PC-3 (cell line): ENCODE data around the gene RSAD1. TPM values are rescaled to one million over a fixed set of nuclear protein-coding genes. Genes with fewer than 3 reads are reported as not detected.

ENCODE experiments used
- ATAC-seq: fragments of 200-7000 bp; cut with Tn5 transposase; 2 replicates; pipeline ENCODE4 v1.9.1; 2020; ENCODE audit warnings: mild to moderate bottlenecking, moderate library complexity
- BruUV-seq: library from RNA; stranded (reverse); fragments of 400-500 nt; replicated peaks from 2 replicates; lab custom pipeline; 2021; lab: Mats Ljungman, UMichigan
- CTCF ChIA-PET: fragments of 300-600 bp; sonication (Branson Sonifier 250); formaldehyde crosslinking; loops from one replicate; lab custom pipeline; 2022; ENCODE audit warnings: antibody characterized with exemption; lab: Charles Lee
- POLR2A ChIA-PET: fragments of 300-600 bp; sonication (Branson Sonifier 250); formaldehyde crosslinking; loops from one replicate; lab custom pipeline; 2022; ENCODE audit warnings: antibody characterized with exemption; ENCODE audit not compliant: unreplicated experiment; lab: Charles Lee
- DNase-seq: peaks from one replicate; pipeline ENCODE4 v3.0.0-alpha.2; 2015
- H2AFZ ChIP-seq: fragments of 300-600 bp; sonication (generic); 2 replicates; pipeline ENCODE4 v1.6.0; 2016; ENCODE audit warnings: antibody characterized with exemption, low read length
- H3F3A ChIP-seq: fragments of 300-600 bp; sonication (generic); one replicate; pipeline ENCODE4 v1.6.0; 2017; ENCODE audit warnings: antibody characterized with exemption, low read length, control low read depth, mild to moderate bottlenecking; ENCODE audit not compliant: unreplicated experiment
- H3K27ac ChIP-seq: fragments of 300-600 bp; sonication (generic); 2 replicates; pipeline ENCODE4 v1.5.1; 2016; ENCODE audit warnings: mild to moderate bottlenecking, low read length
- H3K27me3 ChIP-seq: fragments of 300-600 bp; sonication (generic); 2 replicates; pipeline ENCODE4 v1.6.1; 2016; ENCODE audit warnings: low read length, mixed read lengths
- H3K36me3 ChIP-seq: fragments of 300-600 bp; sonication (generic); 2 replicates; pipeline ENCODE4 v1.6.1; 2016; ENCODE audit warnings: low read depth, mixed run types, low read length, mixed read lengths
- H3K4me1 ChIP-seq: fragments of 300-600 bp; sonication (generic); 2 replicates; pipeline ENCODE4 v1.5.1; 2016; ENCODE audit warnings: low read length; ENCODE audit not compliant: insufficient read depth
- H3K4me2 ChIP-seq: fragments of 300-600 bp; sonication (generic); 2 replicates; pipeline ENCODE4 v1.6.0; 2016; ENCODE audit warnings: low read length
- H3K4me3 ChIP-seq: fragments of 300-600 bp; sonication (generic); 2 replicates; pipeline ENCODE4 v1.5.1; 2016; ENCODE audit warnings: mild to moderate bottlenecking, low read length, mixed read lengths
- H3K79me2 ChIP-seq: fragments of 300-600 bp; sonication (generic); 2 replicates; pipeline ENCODE4 v1.6.1; 2017; ENCODE audit warnings: low read length, mixed read lengths
- H3K9ac ChIP-seq: fragments of 300-600 bp; sonication (generic); 2 replicates; pipeline ENCODE4 v1.6.0; 2016; ENCODE audit warnings: mild to moderate bottlenecking, low read length
- H3K9me2 ChIP-seq: fragments of 300-600 bp; sonication (generic); replicated peaks from 2 replicates; pipeline ENCODE4 v1.6.1; 2016; ENCODE audit warnings: mixed run types, low read length, mixed read lengths
- H3K9me3 ChIP-seq: fragments of 300-600 bp; sonication (generic); 2 replicates; pipeline ENCODE4 v1.6.1; 2016; ENCODE audit warnings: low read length, mixed read lengths
- H4K20me1 ChIP-seq: fragments of 300-600 bp; sonication (generic); 2 replicates; pipeline ENCODE4 v1.6.1; 2016; ENCODE audit warnings: low read length, mixed read lengths
- CTCF ChIP-seq: fragments of 300-600 bp; sonication (generic); conservative IDR thresholded peaks from 2 replicates; pipeline ENCODE4 v1.5.1; 2017; ENCODE audit warnings: antibody characterized with exemption, low read depth, mild to moderate bottlenecking, low read length
- EZH2 ChIP-seq: fragments of 300-600 bp; sonication (generic); IDR thresholded peaks from one replicate; pipeline ENCODE4 v1.6.1; 2017; ENCODE audit warnings: antibody characterized with exemption, mild to moderate bottlenecking, low read length; ENCODE audit not compliant: unreplicated experiment
- EZH2phosphoT487 ChIP-seq: fragments of 300-600 bp; sonication (generic); IDR thresholded peaks from 2 replicates; pipeline ENCODE4 v1.6.1; 2018; ENCODE audit warnings: mild to moderate bottlenecking, antibody characterized with exemption, low read length, borderline replicate concordance
- intact Hi-C: fragments of 100-400 bp; cut with micrococcal nuclease; formaldehyde crosslinking; loops from 2 replicates; pipeline ENCODE4 v1.9.0; 2023
- total RNA-seq: library from RNA; depleted of rRNA; stranded (reverse); fragments of >200 nt; gene quantifications from 2 replicates; pipeline ENCODE4 v1.2.3, GENCODE V29; 2014

RSAD1 gene
- total RNA-seq, 1 experiment from 2014 or later = 37.7 TPM

GRCh38 chr17:50469671-50470305, 8.9 kb upstream of the RSAD1 start:
- Histone ChIP-seq H3K27ac (no peak overlapping the region), H3K4me3 (no peak overlapping the region), H3K27me3 (no peaks in the 10 kb centered on the region), H4K20me1 (no peaks in the 10 kb centered on the region), H3K79me2 (no peaks in the 10 kb centered on the region), H3K36me3 (no peaks in the 10 kb centered on the region), H3K9ac (no peak overlapping the region), H2AFZ (no peak overlapping the region), H3K9me3 (no peaks in the 10 kb centered on the region), H3K4me2 (no peak overlapping the region), H3F3A (no peaks in the 10 kb centered on the region), H3K4me1 (peaks cover 10% of the 10 kb centered on the region; the same call in 1 of the 2 replicates), H3K9me2 (no peaks in the 10 kb centered on the region)
- TF ChIP-seq CTCF (no peak), EZH2phosphoT487 (no peak), EZH2 (no peak)
- ATAC-seq (no peak), DNase-seq (no peak)
- ChIA-PET POLR2A (no interaction called here), CTCF (no interaction called here)
- BruUV-seq = no TSS peak
- intact Hi-C loops = no loop called here

- CTCF ChIA-PET = no interaction called here
- no peak overlapping the region for H3K4me3 ChIP-seq
- H3K36me3 ChIP-seq = no peaks in the 10 kb centered on the region
- H4K20me1 ChIP-seq = no peaks in the 10 kb centered on the region
- TF ChIP-seq EZH2phosphoT487 (no peak), CTCF (no peak), EZH2 (no peak)
- H3K27ac ChIP-seq = no peak overlapping the region
- no peak overlapping the region for H3K9ac ChIP-seq
- no peak overlapping the region for H2AFZ ChIP-seq
- intact Hi-C loops = no loop called here
- no peaks in the 10 kb centered on the region for H3K9me3 ChIP-seq
- H3K27me3 ChIP-seq = no peaks in the 10 kb centered on the region
- H3K9me2 ChIP-seq = no peaks in the 10 kb centered on the region
- H3K4me2 ChIP-seq = no peak overlapping the region
- H3K79me2 ChIP-seq = no peaks in the 10 kb centered on the region
- peaks cover 10% of the 10 kb centered on the region; the same call in 1 of the 2 replicates for H3K4me1 ChIP-seq
- BruUV-seq = no TSS peak
- DNase-seq = no peak
- 0 out of 2 replicates have a peak, but pooled peaks have one; percentile 13 for ATAC-seq
- no peaks in the 10 kb centered on the region for H3F3A ChIP-seq
- POLR2A ChIA-PET = no interaction called here
These were observed 8.2 kb upstream of the RSAD1 start for GRCh38 chr17:50470426-50470825.

GRCh38 chr17:50471009-50471905, 7.4 kb upstream of the RSAD1 start:
- Histone ChIP-seq H3K27me3 (no peaks in the 10 kb centered on the region), H3F3A (no peaks in the 10 kb centered on the region), H3K27ac (no peak overlapping the region), H3K9ac (no peak overlapping the region), H3K4me2 (no peak overlapping the region), H3K9me3 (no peaks in the 10 kb centered on the region), H4K20me1 (no peaks in the 10 kb centered on the region), H3K4me1 (peaks cover 8% of the 10 kb centered on the region; the same call in 1 of the 2 replicates), H3K36me3 (no peaks in the 10 kb centered on the region), H3K79me2 (no peaks in the 10 kb centered on the region), H2AFZ (no peak overlapping the region), H3K9me2 (no peaks in the 10 kb centered on the region), H3K4me3 (no peak overlapping the region)
- ChIA-PET CTCF (no interaction called here), POLR2A (no interaction called here)
- TF ChIP-seq CTCF = no peak
- no peak for ATAC-seq
- intact Hi-C loops = no loop called here
- no TSS peak for BruUV-seq
- DNase-seq = no peak
